Astrocyte (in vitro differentiated cells and primary cell): ENCODE results near the gene EGLN2. TPM values are rescaled to one million over a fixed set of nuclear protein-coding genes. Genes with fewer than 3 reads are reported as not detected.
A peak's percentile ranks its signal among the peaks of the same experiment; 100 is the strongest.

Experiments used
- DNase-seq: peaks from one replicate; pipeline ENCODE4 v3.0.0-alpha.2; 2010; ENCODE audit warnings: low read depth
- FAIRE-seq: peaks from 2 replicates; lab custom pipeline; 2011; peaks lifted over from hg19 to GRCh38; lab: Jason Lieb, UNC
- H2AFZ ChIP-seq: 2 replicates; pipeline ENCODE4 v1.6.0; 2012; ENCODE audit warnings: low read depth, low read length, inconsistent platforms
- H3K27ac ChIP-seq: 2 replicates; pipeline ENCODE4 v1.5.1; 2011; ENCODE audit warnings: low read depth, low read length, inconsistent platforms
- H3K27me3 ChIP-seq: 2 replicates; pipeline ENCODE4 v1.6.0; 2011; ENCODE audit warnings: low read length, inconsistent platforms; ENCODE audit not compliant: insufficient read depth
- H3K36me3 ChIP-seq: 2 replicates; pipeline ENCODE4 v1.5.1; 2011; ENCODE audit warnings: low read length, inconsistent platforms; ENCODE audit not compliant: insufficient read depth
- H3K4me1 ChIP-seq: 2 replicates; pipeline ENCODE4 v1.5.1; 2011; ENCODE audit warnings: low read length, inconsistent platforms; ENCODE audit not compliant: insufficient read depth
- H3K4me2 ChIP-seq: 2 replicates; pipeline ENCODE4 v1.6.0; 2012; ENCODE audit warnings: low read length, inconsistent platforms
- H3K4me3 ChIP-seq: 2 replicates; pipeline ENCODE4 v1.5.1; 2011; ENCODE audit warnings: low read depth, mild to moderate bottlenecking, low read length, inconsistent platforms; ENCODE audit not compliant: insufficient read depth
- H3K79me2 ChIP-seq: 2 replicates; pipeline ENCODE4 v1.6.0; 2012; ENCODE audit warnings: mild to moderate bottlenecking, low read length, inconsistent platforms; ENCODE audit not compliant: insufficient read depth
- H3K9ac ChIP-seq: 2 replicates; pipeline ENCODE4 v1.6.0; 2012; ENCODE audit warnings: mild to moderate bottlenecking, low read length, inconsistent platforms
- H3K9me3 ChIP-seq: 2 replicates; pipeline ENCODE4 v1.5.1; 2012; ENCODE audit warnings: low read depth, mild to moderate bottlenecking, low read length, inconsistent platforms; ENCODE audit not compliant: insufficient read depth
- H4K20me1 ChIP-seq: 2 replicates; pipeline ENCODE4 v1.6.0; 2012; ENCODE audit warnings: low read length, inconsistent platforms; ENCODE audit not compliant: insufficient read depth
- H3K27ac Mint-ChIP-seq: one replicate; pipeline ENCODE4 v1.8.0; 2021; ENCODE audit warnings: mild to moderate bottlenecking, mixed read lengths; ENCODE audit not compliant: unreplicated experiment
- H3K27me3 Mint-ChIP-seq: one replicate; pipeline ENCODE4 v1.8.0; 2021; ENCODE audit warnings: low read depth, mixed read lengths; ENCODE audit not compliant: unreplicated experiment
- H3K36me3 Mint-ChIP-seq: one replicate; pipeline ENCODE4 v1.8.0; 2021; ENCODE audit warnings: low read depth, mixed read lengths; ENCODE audit not compliant: unreplicated experiment
- H3K4me1 Mint-ChIP-seq: one replicate; pipeline ENCODE4 v1.8.0; 2021; ENCODE audit warnings: low read depth, mixed read lengths; ENCODE audit not compliant: unreplicated experiment
- H3K4me3 Mint-ChIP-seq: one replicate; pipeline ENCODE4 v1.8.0; 2021; ENCODE audit warnings: mild to moderate bottlenecking, moderate library complexity, mixed read lengths; ENCODE audit not compliant: unreplicated experiment
- H3K9me3 Mint-ChIP-seq: one replicate; pipeline ENCODE4 v1.8.0; 2021; ENCODE audit warnings: mild to moderate bottlenecking, mixed read lengths; ENCODE audit not compliant: unreplicated experiment
- CTCF ChIP-seq: IDR thresholded peaks from 2 replicates; pipeline ENCODE4 v1.5.1; 2011; ENCODE audit warnings: low read depth, mild to moderate bottlenecking, inconsistent platforms, low read length, moderate library complexity; ENCODE audit not compliant: insufficient read depth
- EZH2 ChIP-seq: IDR thresholded peaks from 2 replicates; pipeline ENCODE4 v1.6.1; 2012; ENCODE audit warnings: mild to moderate bottlenecking, low read length, inconsistent platforms; ENCODE audit not compliant: insufficient read depth
- total RNA-seq: library from RNA; stranded (reverse); gene quantifications from 2 replicates; pipeline ENCODE4 v1.2.1, GENCODE V29; 2021

Gene EGLN2
- total RNA-seq, 1 donor from 2014 or later: 84.6 TPM

DNA sequence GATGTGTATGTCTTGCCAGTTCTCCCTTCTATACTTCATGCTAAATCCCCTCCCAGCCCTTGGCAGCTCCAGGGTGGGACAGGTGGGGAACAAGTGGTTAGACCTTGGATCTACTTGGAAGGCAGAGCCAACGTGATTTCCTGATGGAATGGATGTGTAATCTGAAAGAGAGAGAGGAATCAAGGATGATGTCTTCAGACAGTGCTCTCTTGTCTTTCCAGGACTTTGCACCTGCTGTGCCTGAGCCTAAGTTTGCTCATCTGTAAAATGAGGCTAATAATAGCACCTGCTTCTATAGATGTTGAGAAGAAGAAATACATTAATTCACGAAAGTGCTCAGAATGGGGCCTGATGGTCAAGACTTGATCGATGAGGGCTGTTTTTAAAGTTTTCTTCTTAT, 7.0 kb upstream of the EGLN2 start:
- H3K4me3 Mint-ChIP-seq: no peak overlapping the region
- no peak overlapping the region for H3K27ac Mint-ChIP-seq
- Histone ChIP-seq H3K4me1 (no peaks in the 10 kb centered on the region), H3K27ac (no peak overlapping the region), H3K9me3 (no peaks in the 10 kb centered on the region), H3K27me3 (no peaks in the 10 kb centered on the region), H3K4me3 (no peak overlapping the region), H3K4me2 (no peak overlapping the region), H3K9ac (no peak overlapping the region), H3K36me3 (no peaks in the 10 kb centered on the region), H2AFZ (no peak overlapping the region), H3K79me2 (no peaks in the 10 kb centered on the region), H4K20me1 (no peaks in the 10 kb centered on the region)
- H3K27me3 Mint-ChIP-seq: no peaks in the 10 kb centered on the region
- peaks cover 15% of the 10 kb centered on the region for H3K36me3 Mint-ChIP-seq
- DNase-seq (no peak), FAIRE-seq (no peak)
- H3K9me3 Mint-ChIP-seq: no peaks in the 10 kb centered on the region
- no peak for TF ChIP-seq CTCF
- TF ChIP-seq EZH2: no peak
- H3K4me1 Mint-ChIP-seq: no peaks in the 10 kb centered on the region

- H3K27me3 ChIP-seq: no peaks in the 10 kb centered on the region
- no peaks in the 10 kb centered on the region for H3K9me3 ChIP-seq
- peaks cover 24% of the 10 kb centered on the region for H3K4me1 ChIP-seq
- H3K27ac ChIP-seq: no peak overlapping the region
- no peaks in the 10 kb centered on the region for H3K9me3 Mint-ChIP-seq
- H3K4me3 Mint-ChIP-seq: peak overlapping the region; percentile 40
- H3K4me2 ChIP-seq: peak overlapping the region; percentile 83
- H3K79me2 ChIP-seq: peaks cover 30% of the 10 kb centered on the region
- H3K36me3 Mint-ChIP-seq: no peaks in the 10 kb centered on the region
- TF ChIP-seq EZH2: no peak
- no peak for TF ChIP-seq CTCF
- H3K4me1 Mint-ChIP-seq: peaks cover 15% of the 10 kb centered on the region
- H3K4me3 ChIP-seq: no peak overlapping the region
- DNase-seq (no peak), FAIRE-seq (no peak)
- H2AFZ ChIP-seq: peak overlapping the region; percentile 87
- peaks cover 27% of the 10 kb centered on the region for H4K20me1 ChIP-seq
- no peaks in the 10 kb centered on the region for H3K36me3 ChIP-seq
- peak overlapping the region; percentile 73 for H3K9ac ChIP-seq
- no peak overlapping the region for H3K27ac Mint-ChIP-seq
- no peaks in the 10 kb centered on the region for H3K27me3 Mint-ChIP-seq
Measured at GRCh38 chr19:40797166-40797962, 1.6 kb upstream of the EGLN2 start.
